ENCODE measurements around the gene TMEM150A. TPM values are rescaled to one million over a fixed set of nuclear protein-coding genes. Genes with fewer than 3 reads are reported as not detected.
A peak's percentile ranks its signal among the peaks of the same experiment; 100 is the strongest.

The TMEM150A gene
- total RNA-seq, 4 donors from 2014 or later: 6.3 to 15.8 (median 7.4) TPM

GRCh38 chr2:85584857-85585780 is 17.4 kb downstream of the TMEM150A start:
- intact Hi-C loops (cut with DNase I): no loop called here
- Histone ChIP-seq H3K4me3 (peak overlapping the region; percentile 43 to 85 (median 59)), H3K27ac (peak overlapping the region; percentile 86 to 97 (median 94)), H3K9me3 (no peaks in the 10 kb centered on the region), H3K27me3 (no peaks in the 10 kb centered on the region), H3K36me3 (peaks cover 0 to 32% (median 0%) of the 10 kb centered on the region in 3 donors), H3K4me1 (peaks cover 21 to 82% (median 66%) of the 10 kb centered on the region in 3 donors)
- 25 to 45% methylated on average over 4 to 6 of the region's 9 CpGs for WGBS, 2 donors
- no peak for DNase-seq
- TF ChIP-seq CTCF (IDR thresholded peaks at IDR 0.05) (no peak), POLR2A (IDR thresholded peaks at IDR 0.05) (no peak)

GRCh38 chr2:85584354-85584856 is 18.1 kb downstream of the TMEM150A start, which contains the start of gene VAMP5:
Gene VAMP5, plus strand, starts transcription at chr2:85584431. Its CDS starts 60 bp downstream, at chr2:85584491.
- Histone ChIP-seq H3K4me3 (peak within 1 kb of the TSS; percentile 43 to 85 (median 59)), H3K9me3 (no peaks in the 10 kb centered on the region), H3K27me3 (no peaks in the 10 kb centered on the region), H3K4me1 (peaks cover 21 to 82% (median 68%) of the 10 kb centered on the region in 3 donors), H3K27ac (peak within 1 kb of the TSS; percentile 86 to 97 (median 94)), H3K36me3 (peaks cover 0 to 33% (median 0%) of the 10 kb centered on the region in 3 donors)
- intact Hi-C loops (cut with DNase I): no loop called here
- no peak for DNase-seq
- TF ChIP-seq POLR2A (IDR thresholded peaks at IDR 0.05) (peak in 2 of 4 donors; percentile 51 to 55), CTCF (IDR thresholded peaks at IDR 0.05) (no peak)
- 0% methylated on average over 7 of the region's 52 CpGs; no CpG with 5 or more reads in 1 of the 2 donors for WGBS, 2 donors

- Histone ChIP-seq H3K27me3 (no peaks in the 10 kb centered on the region), H3K4me3 (peak overlapping the region; percentile 43 to 85 (median 59)), H3K36me3 (peaks cover 0 to 33% (median 0%) of the 10 kb centered on the region in 3 donors), H3K4me1 (peaks cover 27 to 82% (median 68%) of the 10 kb centered on the region in 3 donors), H3K9me3 (no peaks in the 10 kb centered on the region), H3K27ac (peak overlapping the region; percentile 86 to 97 (median 94))
- WGBS, 2 donors: 39 to 68% methylated on average over 4 to 10 of the region's 16 CpGs
- TF ChIP-seq POLR2A (IDR thresholded peaks at IDR 0.05) (no peak), CTCF (IDR thresholded peaks at IDR 0.05) (no peak)
- no peak for DNase-seq
- intact Hi-C loops (cut with DNase I): no loop called here
These were observed 18.7 kb downstream of the TMEM150A start for GRCh38 chr2:85583667-85584353.

- Histone ChIP-seq H3K9me3 (no peaks in the 10 kb centered on the region), H3K4me1 (peaks cover 40 to 82% (median 62%) of the 10 kb centered on the region in 3 donors), H3K27me3 (no peaks in the 10 kb centered on the region), H3K27ac (peak overlapping the region in 2 of 4 donors; percentile 0 to 96), H3K4me3 (no peak overlapping the region), H3K36me3 (peaks cover 0 to 33% (median 0%) of the 10 kb centered on the region in 3 donors)
- intact Hi-C loops (cut with DNase I): no loop called here
- no peak for DNase-seq
- 50 to 60% methylated on average over 1 of the region's 1 CpG for WGBS, 2 donors
- TF ChIP-seq POLR2A (IDR thresholded peaks at IDR 0.05) (no peak), CTCF (IDR thresholded peaks at IDR 0.05) (no peak)
These were observed 20.0 kb downstream of the TMEM150A start for GRCh38 chr2:85582492-85582891.

Data from esophagus squamous epithelium (tissue), 5 donors.